Measurements from ENCODE around the gene CHMP6. TPM values are rescaled to one million over a fixed set of nuclear protein-coding genes. Genes with fewer than 3 reads are reported as not detected.

The CHMP6 gene
- total and polyA plus RNA-seq, 11 donors: 17.9 to 35.5 (median 19.6) TPM

- WGBS, 4 donors: 1 to 7% (median 1%) methylated on average over 11 to 49 of the region's 49 CpGs
- intact Hi-C loops (cut with DNase I): loop anchor here in 3 of 10 donors (5.0 to 10.0 kb wide), 3 partner anchors 42 to 211 kb away; partner anchors contain the start of gene CHMP6 (in 1 of the 3)
Measured at GRCh38 chr17:81034168-81034777, 42.6 kb downstream of the CHMP6 start.

DNA sequence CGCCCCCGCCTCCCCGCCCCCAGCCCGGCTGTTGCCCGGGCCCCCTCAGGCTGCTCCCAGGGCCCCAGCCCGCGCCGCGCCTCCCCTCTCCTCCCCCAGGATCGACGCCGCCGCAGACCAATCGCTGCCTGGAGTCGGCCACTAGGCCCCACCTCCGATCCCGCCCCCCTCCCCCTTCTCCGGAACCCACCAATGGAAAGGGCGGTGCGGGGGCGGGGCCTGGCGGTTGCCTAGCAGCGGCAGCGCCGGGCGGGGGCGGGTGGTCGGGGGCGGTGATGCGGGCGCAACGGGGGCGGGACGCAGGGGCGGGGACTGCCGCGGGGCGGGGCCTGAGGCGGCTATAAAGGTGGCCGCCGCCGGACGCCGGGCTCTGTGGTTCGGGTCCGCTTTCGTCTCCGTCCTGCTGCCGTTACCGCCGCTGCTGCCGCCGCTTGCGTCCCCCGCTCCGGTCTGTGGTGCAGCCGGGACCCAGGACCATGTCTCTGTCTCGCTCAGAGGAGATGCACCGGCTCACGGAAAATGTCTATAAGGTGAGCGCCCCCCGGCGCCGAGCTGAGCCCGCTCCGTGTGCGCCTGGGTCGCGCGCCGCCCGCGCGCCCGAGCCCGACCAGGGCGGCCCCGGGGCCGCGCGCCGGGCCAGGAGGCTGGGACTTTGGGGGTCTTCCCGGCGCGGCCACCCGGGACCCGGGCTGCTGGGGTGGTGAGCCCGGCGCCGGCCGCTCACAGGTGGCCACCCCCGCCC, 43.3 kb downstream of the CHMP6 start, which contains the start of gene BAIAP2:
Gene BAIAP2 (plus strand): TSS at position 373 of the 742 bp plus-strand sequence. CDS start 104 bp downstream, at position 477.
- ATAC-seq: peak; percentile 66 to 81 (median 80)
- Histone ChIP-seq H3K27me3 (peaks cover 0 to 6% (median 0%) of the 10 kb centered on the region in 9 donors), H3K4me3 (peak within 1 kb of the TSS; percentile 51 to 89 (median 71)), H3K27ac (peak within 1 kb of the TSS; percentile 14 to 75 (median 66)), H3K4me1 (peaks cover 0 to 86% (median 63%) of the 10 kb centered on the region in 12 donors), H3K9me3 (no peaks in the 10 kb centered on the region), H3K36me3 (no peaks in the 10 kb centered on the region)
- TF ChIP-seq CTCF (IDR thresholded peaks at IDR 0.05) (peak in 3 of 12 donors; percentile 13 to 19 (median 13)), POLR2A (IDR thresholded peaks at IDR 0.05) (peak; percentile 86 to 99)
- intact Hi-C loops (cut with DNase I): loop anchor here in 4 of 10 donors (5.0 to 10.0 kb wide), 3 partner anchors 43 to 210 kb away; partner anchors contain the start of gene CHMP6 (in 1 of the 4)
- WGBS, 4 donors: 0 to 1% (median 1%) methylated on average over 13 to 92 of the region's 92 CpGs
- DNase-seq: peak; percentile 96 to 99 (median 98)

More at GRCh38 chr17:81034168-81034777, 42.6 kb downstream of the CHMP6 start:
- no peak for TF ChIP-seq POLR2A (IDR thresholded peaks at IDR 0.05)
- no peak for TF ChIP-seq CTCF (IDR thresholded peaks at IDR 0.05)
- Histone ChIP-seq H3K4me1 (peaks cover 0 to 79% (median 61%) of the 10 kb centered on the region in 12 donors), H3K27ac (peak overlapping the region in 7 of 12 donors; percentile 1 to 71 (median 24)), H3K36me3 (no peaks in the 10 kb centered on the region), H3K4me3 (peak overlapping the region; percentile 51 to 89 (median 71)), H3K27me3 (peaks cover 0 to 6% (median 0%) of the 10 kb centered on the region in 9 donors), H3K9me3 (no peaks in the 10 kb centered on the region)
- ATAC-seq (peak in 2 of 4 donors; percentile 2 to 22), DNase-seq (peak in 1 of 5 donors; percentile 42)

- DNase-seq (peak in 3 of 5 donors; percentile 28 to 69 (median 37)), ATAC-seq (no peak)
- TF ChIP-seq POLR2A (IDR thresholded peaks at IDR 0.05): no peak
- TF ChIP-seq CTCF (IDR thresholded peaks at IDR 0.05): no peak
- WGBS, 4 donors: 18 to 38% (median 23%) methylated on average over 27 to 66 of the region's 66 CpGs
- intact Hi-C loops (cut with DNase I): loop anchor here in 2 of 10 donors (5.0 to 10.0 kb wide), 2 partner anchors 47 to 209 kb away; no protein-coding TSS in a partner anchor
- Histone ChIP-seq H3K4me1 (peaks cover 0 to 91% (median 69%) of the 10 kb centered on the region in 12 donors), H3K4me3 (peak overlapping the region; percentile 45 to 89 (median 71)), H3K36me3 (no peaks in the 10 kb centered on the region), H3K9me3 (no peaks in the 10 kb centered on the region), H3K27me3 (peaks cover 0 to 6% (median 0%) of the 10 kb centered on the region in 9 donors), H3K27ac (peak overlapping the region in 8 of 12 donors; percentile 14 to 75 (median 66))
Measured at GRCh38 chr17:81035521-81036196, 44.0 kb downstream of the CHMP6 start.
